GM19240 (cell line): ENCODE measurements around the gene RBM17.
A peak's percentile ranks its signal among the peaks of the same experiment; 100 is the strongest.
"Not testable (repeated sequence)": the region's sequence is repeated elsewhere in the genome, so short reads cannot be mapped to it uniquely, and the experiment has no call there.

Experiments
- DNase-seq: peaks from one replicate; pipeline ENCODE4 v3.0.0; 2011; ENCODE audit warnings: low spot score; ENCODE audit not compliant: insufficient read length

Gene RBM17

DNA sequence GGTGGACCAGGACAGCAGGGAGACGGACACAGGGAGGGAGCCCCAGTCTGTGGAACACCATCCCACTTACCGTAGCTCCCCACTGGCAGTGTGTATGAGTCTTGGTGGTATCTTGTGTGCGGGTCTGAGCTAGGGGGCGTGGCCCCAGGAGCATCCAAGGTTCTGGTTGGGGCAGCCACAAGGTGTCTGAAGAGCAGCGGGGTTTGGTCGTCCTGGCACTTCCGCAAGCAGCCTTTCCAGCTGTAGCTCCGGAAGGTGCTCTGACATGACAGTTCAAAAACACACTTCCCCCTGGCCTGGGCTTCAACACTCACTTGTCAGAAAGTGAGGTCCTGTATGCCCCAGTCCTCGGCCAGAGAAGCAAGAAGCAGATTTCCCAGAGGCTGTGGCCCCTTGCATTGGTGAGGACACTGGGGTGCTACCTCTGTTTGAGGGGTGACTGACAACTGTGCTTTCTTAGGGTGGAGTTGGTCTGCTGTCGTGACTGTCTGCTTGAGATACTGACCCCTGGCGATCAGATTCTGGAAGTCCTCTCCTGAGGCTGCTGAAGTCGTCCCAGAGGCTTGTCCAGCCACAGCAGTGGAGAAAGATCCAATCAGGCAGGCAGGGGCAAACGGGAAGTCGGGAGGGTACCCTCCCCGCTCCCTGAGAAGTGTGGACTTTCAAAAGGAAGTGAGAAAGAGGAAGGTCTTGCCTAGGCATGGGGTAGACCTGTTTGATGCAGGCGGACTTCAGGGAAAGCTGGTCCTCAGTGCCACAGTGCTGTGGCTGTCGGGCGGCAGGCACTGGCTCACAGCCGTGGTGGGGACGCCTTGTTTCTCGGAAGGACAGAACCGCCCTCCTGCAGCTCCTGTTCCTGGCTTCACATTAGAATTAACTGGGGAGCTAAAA lies 62.5 kb downstream of the RBM17 start:
- DNase-seq, result peak; percentile 65

DNA sequence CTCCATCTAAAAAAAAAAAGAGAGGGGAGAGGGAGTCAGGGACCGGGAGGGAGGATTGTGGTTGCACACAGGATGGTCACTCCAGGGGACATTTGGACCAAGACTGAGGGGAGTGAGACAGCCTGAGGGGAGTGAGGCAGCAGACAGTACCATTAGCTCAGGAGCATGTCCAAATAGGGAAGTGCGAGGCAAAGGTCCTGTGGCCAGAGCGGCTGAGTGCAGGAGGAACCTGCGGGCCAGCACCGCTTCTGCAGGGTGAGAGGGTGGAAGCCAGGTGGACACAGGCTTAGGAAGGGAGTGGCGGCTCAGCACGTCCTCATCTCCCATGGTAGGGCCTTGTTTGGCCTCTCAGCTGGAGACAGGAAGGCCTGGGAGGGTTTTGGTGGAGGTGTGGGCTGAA lies 65.0 kb downstream of the RBM17 start:
- DNase-seq, result no peak

DNA sequence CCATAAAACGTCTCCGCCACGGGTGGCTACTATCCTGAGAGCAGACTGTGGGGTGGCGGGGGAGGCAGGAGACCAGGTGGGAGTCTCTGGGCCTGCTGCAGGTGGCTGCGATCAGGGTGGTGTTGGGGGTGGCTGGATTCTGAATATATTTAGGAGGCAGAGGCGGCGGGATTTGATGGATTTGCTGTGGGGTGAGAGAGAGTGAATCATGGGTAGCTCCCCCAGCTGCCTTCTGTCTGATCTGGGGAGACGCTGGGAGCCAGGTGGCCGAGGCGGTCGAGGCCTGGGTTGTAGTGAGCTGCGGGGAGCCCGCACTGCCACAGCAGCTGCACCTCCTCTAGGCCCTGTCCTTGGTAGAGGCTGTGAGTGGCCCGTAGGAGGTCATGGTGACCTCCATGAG lies 65.7 kb downstream of the RBM17 start:
- DNase-seq, result no peak

DNA sequence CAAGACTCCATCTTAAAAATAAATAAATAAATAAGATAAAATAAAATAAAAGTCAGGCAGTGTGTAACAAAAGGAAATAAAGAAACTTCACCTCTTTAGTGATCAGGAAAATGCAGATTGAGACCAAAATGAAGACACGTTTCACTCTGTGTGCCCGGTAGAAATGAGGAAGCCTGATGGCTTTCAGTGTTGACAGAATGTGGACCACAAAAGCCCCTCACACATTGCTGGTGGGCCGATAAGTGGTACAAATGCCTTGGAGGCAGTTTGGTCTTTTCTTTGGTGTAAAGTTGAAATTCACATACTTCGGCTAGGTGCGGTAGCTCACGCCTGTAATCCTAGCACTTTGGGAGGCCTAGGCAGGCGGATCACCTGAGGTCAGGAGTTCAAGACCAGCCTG lies 69.4 kb downstream of the RBM17 start:
- DNase-seq, result no peak

DNA sequence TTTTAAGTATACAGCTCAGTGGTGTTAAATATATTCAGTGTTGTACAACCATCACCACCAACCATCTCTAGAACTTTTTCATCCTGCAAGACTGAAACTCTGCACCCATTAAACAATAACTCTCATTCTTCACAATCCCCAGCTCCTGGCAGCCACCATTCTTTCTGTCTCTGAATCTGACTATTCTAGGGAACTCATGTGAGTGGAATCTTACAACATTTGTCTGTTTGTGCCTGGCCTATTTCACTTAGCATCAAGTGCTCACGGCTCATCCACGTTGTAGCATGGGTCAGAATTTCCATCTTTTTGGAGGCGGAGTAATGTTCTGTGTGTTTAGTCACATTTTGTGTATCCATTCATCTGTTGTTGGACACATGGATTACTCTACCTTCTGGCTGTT lies 73.1 kb downstream of the RBM17 start:
- no peak for DNase-seq

DNA sequence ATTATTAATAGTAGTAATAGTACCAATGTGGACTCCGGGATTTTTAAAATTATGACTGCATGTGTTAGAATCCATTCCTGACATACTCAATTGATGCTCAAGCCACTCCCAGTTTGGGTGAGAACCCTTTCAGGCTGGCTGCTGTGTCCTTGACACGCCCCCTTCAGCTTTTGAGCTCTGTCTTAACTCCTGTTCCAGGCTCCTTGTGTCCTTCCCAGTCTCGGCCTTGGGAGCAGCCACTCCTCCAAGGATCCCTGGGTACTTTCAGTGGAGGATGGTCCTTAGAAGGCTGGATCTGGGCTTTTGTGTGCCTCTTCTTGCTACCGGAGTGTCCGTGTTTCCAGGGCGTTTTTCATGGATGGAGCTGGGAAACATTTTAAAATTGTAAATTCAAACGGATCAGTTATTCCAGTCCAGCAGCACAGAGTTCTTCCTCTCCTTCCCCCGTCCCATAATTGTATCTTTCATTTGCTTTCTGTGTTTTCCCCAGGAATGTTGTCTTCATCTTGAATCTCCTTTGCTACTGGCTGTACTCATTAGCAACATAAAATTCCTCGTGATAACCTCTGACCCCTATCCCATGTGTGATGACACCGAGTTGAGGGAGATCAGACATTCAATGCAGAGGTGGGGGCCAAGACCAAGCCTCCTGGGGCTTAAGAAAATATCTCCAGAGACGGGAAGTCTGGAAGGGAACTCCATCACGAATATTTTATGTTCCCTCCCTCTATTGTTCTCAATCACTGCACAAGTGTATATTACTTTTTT lies 73.9 kb downstream of the RBM17 start:
- DNase-seq, result no peak

DNA sequence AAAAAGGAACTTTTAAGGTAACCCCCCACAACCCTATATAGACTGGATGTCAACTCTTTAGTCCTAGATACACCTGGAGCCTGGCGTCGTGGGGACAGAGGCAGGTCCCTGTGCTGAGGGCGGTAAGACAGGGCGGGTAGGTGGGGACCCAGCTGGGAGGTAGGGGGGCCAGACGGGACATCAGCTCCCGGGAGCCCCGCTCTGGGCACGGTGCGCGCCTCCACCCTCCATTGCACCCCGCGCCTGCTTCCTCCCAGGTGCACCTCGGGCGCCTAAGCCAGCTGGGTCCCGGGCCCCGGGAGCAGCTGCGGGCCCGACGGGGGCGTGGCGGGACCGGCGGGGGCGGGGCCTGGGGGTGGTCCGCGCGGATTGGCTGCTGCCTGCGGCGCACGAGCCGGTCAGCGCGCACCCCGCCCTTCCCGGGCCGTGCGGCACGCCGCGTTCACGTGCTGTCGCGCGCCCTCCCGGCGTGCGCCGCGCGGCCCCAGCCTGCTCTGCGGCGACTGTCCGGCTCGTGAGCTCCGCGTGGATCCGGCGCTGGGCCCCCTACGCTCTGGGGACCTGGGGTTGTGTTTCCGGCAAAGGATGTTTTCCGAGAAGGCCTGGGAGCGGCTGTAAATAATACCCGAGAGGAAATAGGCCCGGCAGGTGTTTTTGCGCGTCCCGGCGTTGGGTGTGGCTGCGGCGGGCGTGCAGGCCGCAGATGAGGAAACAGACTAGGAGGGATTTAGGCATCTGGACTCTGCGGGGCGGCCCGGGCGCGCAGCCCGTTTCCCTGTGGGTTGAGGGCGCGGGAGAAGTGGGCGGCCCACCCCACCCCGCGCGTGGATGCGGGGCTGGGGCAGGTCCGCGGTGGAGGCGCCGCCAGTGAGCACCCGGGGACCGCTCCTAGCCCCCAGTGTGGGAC lies 74.8 kb downstream of the RBM17 start:
- peak; percentile 91 for DNase-seq

DNA sequence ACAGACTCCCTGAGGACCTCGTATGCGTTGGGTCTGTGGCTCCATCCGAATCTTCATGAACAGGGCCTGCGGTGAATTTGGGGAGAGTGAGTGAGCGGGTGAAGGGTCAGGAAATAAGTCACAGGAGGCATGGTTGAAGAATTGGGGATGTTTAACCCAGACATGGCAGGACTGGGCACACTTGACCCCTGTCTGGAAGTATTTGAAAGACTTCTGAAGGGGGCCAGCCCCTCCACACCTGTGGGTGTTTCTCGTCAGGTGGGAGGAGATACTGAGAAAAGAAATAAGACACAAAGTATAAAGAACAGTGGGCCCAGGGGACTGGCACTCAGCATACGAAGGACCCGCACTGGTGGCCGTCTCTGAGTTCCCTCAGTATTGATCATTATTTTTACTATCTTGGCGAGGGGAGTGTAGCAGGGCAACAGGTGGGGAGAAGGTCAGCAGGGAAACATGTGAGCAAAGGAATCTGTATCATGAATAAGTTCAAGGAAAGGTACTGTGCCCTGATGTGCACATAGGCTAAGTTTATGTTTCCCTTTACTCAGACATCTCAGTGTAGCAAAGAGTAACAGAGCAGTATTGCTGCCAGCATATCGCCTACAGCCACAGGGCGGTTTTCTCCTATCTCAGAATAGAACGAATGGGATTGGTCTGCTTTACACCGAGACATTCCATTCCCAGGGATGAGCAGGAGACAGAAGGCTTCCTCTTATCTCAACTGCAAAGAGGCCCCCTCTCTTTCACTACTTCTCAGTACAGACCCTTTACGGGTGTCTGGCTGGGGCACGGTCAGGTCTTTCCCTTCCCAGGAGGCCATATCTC lies 75.6 kb downstream of the RBM17 start:
- DNase-seq, result no peak

DNA sequence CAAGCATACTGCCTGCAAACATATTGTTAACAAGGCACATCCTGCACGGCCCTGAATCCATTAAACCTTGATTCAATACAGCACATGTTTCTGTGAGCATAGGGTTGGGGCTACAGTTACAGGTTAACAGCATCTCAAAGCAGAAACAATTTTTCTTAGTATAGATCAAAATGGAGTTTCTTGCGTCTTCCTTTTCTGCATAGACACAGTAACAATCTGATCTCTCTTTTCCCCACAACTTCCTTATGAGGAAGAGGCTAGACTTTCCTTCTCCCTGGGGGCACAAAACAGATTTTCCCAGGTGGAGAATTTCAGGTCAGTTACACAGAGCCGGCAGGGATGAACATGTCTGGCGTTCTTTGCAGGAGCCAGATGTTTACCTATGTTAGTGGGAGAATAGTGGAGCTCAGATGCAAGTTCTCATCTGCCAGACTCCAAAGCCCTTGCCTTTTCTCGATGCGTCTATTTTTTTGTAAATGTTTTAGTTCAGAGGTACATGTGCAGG lies 76.4 kb downstream of the RBM17 start:
- no peak for DNase-seq

DNA sequence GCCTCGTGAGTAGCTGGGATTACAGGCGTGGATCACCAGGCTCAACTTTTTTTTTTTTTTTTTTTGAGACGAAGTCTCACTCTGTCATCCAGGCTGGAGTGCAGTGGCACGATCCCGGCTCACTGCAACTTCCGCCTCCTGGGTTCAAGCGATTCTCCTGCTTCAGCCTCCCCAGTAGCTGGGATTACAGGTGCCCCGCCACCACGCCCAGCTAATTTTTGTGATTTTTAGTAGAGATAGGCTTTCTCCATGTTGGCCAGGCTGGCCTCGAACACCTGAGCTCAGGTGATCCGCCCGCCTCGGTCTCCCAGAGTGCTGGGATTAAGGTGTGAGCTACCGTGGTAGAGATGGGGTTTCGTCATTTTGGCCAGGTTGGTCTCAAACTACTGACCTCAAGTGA lies 77.1 kb downstream of the RBM17 start:
- DNase-seq, result not testable (repeated sequence)
